ENCODE measurements around the gene SPNS1.

Gene SPNS1

GRCh38 chr16:28930203-28930602 lies 44.4 kb upstream of the SPNS1 start:
- H3K36me3 ChIP-seq (replicated peaks in 1 of 2; ENCODE audit: control insufficient read depth in 2 of 2, insufficient read depth in 2 of 2, low read length in 2 of 2) = no peaks in the 10 kb centered on the region
- H3K79me1 ChIP-seq (ENCODE audit: low read depth, low read length) = no peaks in the 10 kb centered on the region
- H2BK15ac ChIP-seq (ENCODE audit: low read length) = no peak overlapping the region
- H3K14ac ChIP-seq (ENCODE audit: low read length) = no peak overlapping the region
- peak overlapping the region; percentile 87 for H3K27ac ChIP-seq (replicated peaks; ENCODE audit: low read length)
- H3K27me3 ChIP-seq (ENCODE audit: control insufficient read depth in 3 of 3, insufficient read depth in 3 of 3, low read depth in 1 of 3, low read length in 3 of 3) = no peaks in the 10 kb centered on the region
- H3K9ac ChIP-seq (ENCODE audit: low read depth, low read length, poor library complexity) = no peak overlapping the region
- no peak overlapping the region for H3K18ac ChIP-seq (ENCODE audit: low read length)
- H4K91ac ChIP-seq (ENCODE audit: low read depth, low read length, poor library complexity) = no peak overlapping the region
- peak overlapping the region; percentile 91 for H2AFZ ChIP-seq (ENCODE audit: low read length)
- no CpG with 5 or more reads among the region's 3 CpGs for WGBS, 2 donors (ENCODE audit: extremely low coverage in 2 of 2, insufficient read length in 2 of 2, insufficient replicate concordance in 1 of 2)
- H3K4me3 ChIP-seq (ENCODE audit: low read length in 2 of 2) = no peak overlapping the region
- H3K23ac ChIP-seq (ENCODE audit: low read depth, low read length, poor library complexity) = no peak overlapping the region
- no peak overlapping the region for H3K4me2 ChIP-seq (ENCODE audit: insufficient read depth, low read length, poor library complexity, severe bottlenecking)
- H4K8ac ChIP-seq (ENCODE audit: low read depth, low read length) = no peak overlapping the region
- H2BK5ac ChIP-seq (ENCODE audit: low read length) = no peak overlapping the region
- no peak overlapping the region for H2BK12ac ChIP-seq (ENCODE audit: low read length)
- H3K4ac ChIP-seq (ENCODE audit: low read length) = no peak overlapping the region
- H2AK5ac ChIP-seq (ENCODE audit: low read depth, low read length) = no peak overlapping the region
- no peak for DNase-seq (ENCODE audit: low spot score)
- no peaks in the 10 kb centered on the region for H3K9me3 ChIP-seq (replicated peaks in 1 of 2; ENCODE audit: control insufficient read depth in 2 of 2, insufficient read depth in 1 of 2, low read depth in 1 of 2, low read length in 2 of 2)
- peaks cover 4% of the 10 kb centered on the region in 2 donors for H3K4me1 ChIP-seq (ENCODE audit: control insufficient read depth in 2 of 2, insufficient read depth in 1 of 2, low read depth in 1 of 2, low read length in 2 of 2)
- no peak overlapping the region for H2BK120ac ChIP-seq (ENCODE audit: low read depth, low read length)

DNA sequence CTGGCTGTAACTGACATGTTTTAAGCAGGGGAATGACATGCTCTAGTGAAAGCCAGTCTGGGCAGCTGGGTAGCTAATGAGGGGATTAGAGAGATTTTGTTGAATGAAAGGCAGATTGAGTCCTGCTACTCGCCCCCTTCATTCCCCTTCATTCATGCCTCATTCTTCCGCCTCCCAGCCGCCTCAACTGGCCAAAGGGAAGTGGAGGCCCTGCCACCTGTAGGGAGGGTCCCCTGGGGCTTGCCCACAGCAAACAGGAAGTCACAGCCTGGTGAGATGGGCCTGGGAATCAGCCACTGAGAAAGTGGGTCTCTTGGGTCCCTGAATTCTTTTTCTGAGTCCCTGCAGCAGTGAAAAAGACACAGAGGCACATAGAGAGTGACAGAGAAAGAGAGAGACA lies 43.9 kb upstream of the SPNS1 start:
- Histone ChIP-seq H2AK5ac (ENCODE audit: low read depth, low read length) (no peak overlapping the region), H3K79me1 (ENCODE audit: low read depth, low read length) (no peaks in the 10 kb centered on the region), H4K91ac (ENCODE audit: low read depth, low read length, poor library complexity) (no peak overlapping the region), H3K4me2 (ENCODE audit: insufficient read depth, low read length, poor library complexity, severe bottlenecking) (no peak overlapping the region), H3K4ac (ENCODE audit: low read length) (no peak overlapping the region), H2BK120ac (ENCODE audit: low read depth, low read length) (no peak overlapping the region), H4K8ac (ENCODE audit: low read depth, low read length) (no peak overlapping the region), H3K36me3 (replicated peaks in 1 of 2; ENCODE audit: control insufficient read depth in 2 of 2, insufficient read depth in 2 of 2, low read length in 2 of 2) (no peaks in the 10 kb centered on the region), H3K9ac (ENCODE audit: low read depth, low read length, poor library complexity) (no peak overlapping the region), H2BK12ac (ENCODE audit: low read length) (no peak overlapping the region), H3K23ac (ENCODE audit: low read depth, low read length, poor library complexity) (no peak overlapping the region), H3K4me3 (ENCODE audit: low read length in 2 of 2) (no peak overlapping the region), H2AFZ (ENCODE audit: low read length) (peak overlapping the region; percentile 91), H3K27me3 (ENCODE audit: control insufficient read depth in 3 of 3, insufficient read depth in 3 of 3, low read depth in 1 of 3, low read length in 3 of 3) (no peaks in the 10 kb centered on the region), H3K4me1 (ENCODE audit: control insufficient read depth in 2 of 2, insufficient read depth in 1 of 2, low read depth in 1 of 2, low read length in 2 of 2) (peaks cover 4% of the 10 kb centered on the region in 2 donors), H3K18ac (ENCODE audit: low read length) (no peak overlapping the region), H2BK5ac (ENCODE audit: low read length) (no peak overlapping the region), H3K27ac (replicated peaks; ENCODE audit: low read length) (peak overlapping the region; percentile 87), H2BK15ac (ENCODE audit: low read length) (no peak overlapping the region), H3K9me3 (replicated peaks in 1 of 2; ENCODE audit: control insufficient read depth in 2 of 2, insufficient read depth in 1 of 2, low read depth in 1 of 2, low read length in 2 of 2) (no peaks in the 10 kb centered on the region), H3K14ac (ENCODE audit: low read length) (no peak overlapping the region)
- no CpG with 5 or more reads among the region's 3 CpGs for WGBS, 2 donors (ENCODE audit: extremely low coverage in 2 of 2, insufficient read length in 2 of 2, insufficient replicate concordance in 1 of 2)
- DNase-seq (ENCODE audit: low spot score) = peak; percentile 75

DNA sequence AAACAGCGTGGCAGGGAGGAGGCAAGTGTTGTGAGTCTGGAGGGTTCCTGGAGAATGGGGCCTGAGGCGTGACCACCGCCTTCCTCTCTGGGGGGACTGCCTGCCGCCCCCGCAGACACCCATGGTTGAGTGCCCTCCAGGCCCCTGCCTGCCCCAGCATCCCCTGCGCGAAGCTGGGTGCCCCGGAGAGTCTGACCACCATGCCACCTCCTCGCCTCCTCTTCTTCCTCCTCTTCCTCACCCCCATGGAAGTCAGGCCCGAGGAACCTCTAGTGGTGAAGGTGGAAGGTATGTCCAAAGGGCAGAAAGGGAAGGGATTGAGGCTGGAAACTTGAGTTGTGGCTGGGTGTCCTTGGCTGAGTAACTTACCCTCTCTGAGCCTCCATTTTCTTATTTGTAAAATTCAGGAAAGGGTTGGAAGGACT lies 42.8 kb upstream of the SPNS1 start, which contains the start of gene CD19:
TSS of gene CD19 (plus strand) at position 171 of the 425 bp plus-strand sequence. CDS start at position 201, 30 bp downstream.
- Histone ChIP-seq H3K4me1 (ENCODE audit: control insufficient read depth in 2 of 2, insufficient read depth in 1 of 2, low read depth in 1 of 2, low read length in 2 of 2) (peaks cover 4% of the 10 kb centered on the region in 2 donors), H3K4me2 (ENCODE audit: insufficient read depth, low read length, poor library complexity, severe bottlenecking) (no peak within 1 kb of the TSS), H3K4me3 (ENCODE audit: low read length in 2 of 2) (no peak within 1 kb of the TSS), H2AK5ac (ENCODE audit: low read depth, low read length) (peak within 1 kb of the TSS; percentile 58), H3K36me3 (replicated peaks in 1 of 2; ENCODE audit: control insufficient read depth in 2 of 2, insufficient read depth in 2 of 2, low read length in 2 of 2) (no peaks in the 10 kb centered on the region), H3K9ac (ENCODE audit: low read depth, low read length, poor library complexity) (no peak within 1 kb of the TSS), H2BK15ac (ENCODE audit: low read length) (peak within 1 kb of the TSS; percentile 96), H2AFZ (ENCODE audit: low read length) (peak within 1 kb of the TSS; percentile 91), H3K79me1 (ENCODE audit: low read depth, low read length) (no peaks in the 10 kb centered on the region), H3K18ac (ENCODE audit: low read length) (peak within 1 kb of the TSS; percentile 76), H3K23ac (ENCODE audit: low read depth, low read length, poor library complexity) (peak within 1 kb of the TSS; percentile 5), H2BK120ac (ENCODE audit: low read depth, low read length) (peak within 1 kb of the TSS; percentile 37), H2BK5ac (ENCODE audit: low read length) (peak within 1 kb of the TSS; percentile 33), H3K9me3 (replicated peaks in 1 of 2; ENCODE audit: control insufficient read depth in 2 of 2, insufficient read depth in 1 of 2, low read depth in 1 of 2, low read length in 2 of 2) (no peaks in the 10 kb centered on the region), H3K4ac (ENCODE audit: low read length) (no peak within 1 kb of the TSS), H4K8ac (ENCODE audit: low read depth, low read length) (no peak within 1 kb of the TSS), H4K91ac (ENCODE audit: low read depth, low read length, poor library complexity) (peak within 1 kb of the TSS; percentile 87), H2BK12ac (ENCODE audit: low read length) (peak within 1 kb of the TSS; percentile 85), H3K27ac (replicated peaks; ENCODE audit: low read length) (peak within 1 kb of the TSS; percentile 87), H3K27me3 (ENCODE audit: control insufficient read depth in 3 of 3, insufficient read depth in 3 of 3, low read depth in 1 of 3, low read length in 3 of 3) (no peaks in the 10 kb centered on the region), H3K14ac (ENCODE audit: low read length) (no peak within 1 kb of the TSS)
- no CpG with 5 or more reads among the region's 10 CpGs for WGBS, 2 donors (ENCODE audit: extremely low coverage in 2 of 2, insufficient read length in 2 of 2, insufficient replicate concordance in 1 of 2)
- DNase-seq (ENCODE audit: low spot score) = no peak

DNA sequence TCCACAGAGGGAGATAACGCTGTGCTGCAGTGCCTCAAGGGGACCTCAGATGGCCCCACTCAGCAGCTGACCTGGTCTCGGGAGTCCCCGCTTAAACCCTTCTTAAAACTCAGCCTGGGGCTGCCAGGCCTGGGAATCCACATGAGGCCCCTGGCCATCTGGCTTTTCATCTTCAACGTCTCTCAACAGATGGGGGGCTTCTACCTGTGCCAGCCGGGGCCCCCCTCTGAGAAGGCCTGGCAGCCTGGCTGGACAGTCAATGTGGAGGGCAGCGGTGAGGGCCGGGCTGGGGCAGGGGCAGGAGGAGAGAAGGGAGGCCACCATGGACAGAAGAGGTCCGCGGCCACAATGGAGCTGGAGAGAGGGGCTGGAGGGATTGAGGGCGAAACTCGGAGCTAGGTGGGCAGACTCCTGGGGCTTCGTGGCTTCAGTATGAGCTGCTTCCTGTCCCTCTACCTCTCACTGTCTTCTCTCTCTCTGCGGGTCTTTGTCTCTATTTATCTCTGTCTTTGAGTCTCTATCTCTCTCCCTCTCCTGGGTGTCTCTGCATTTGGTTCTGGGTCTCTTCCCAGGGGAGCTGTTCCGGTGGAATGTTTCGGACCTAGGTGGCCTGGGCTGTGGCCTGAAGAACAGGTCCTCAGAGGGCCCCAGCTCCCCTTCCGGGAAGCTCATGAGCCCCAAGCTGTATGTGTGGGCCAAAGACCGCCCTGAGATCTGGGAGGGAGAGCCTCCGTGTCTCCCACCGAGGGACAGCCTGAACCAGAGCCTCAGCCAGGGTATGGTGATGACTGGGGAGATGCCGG lies 42.0 kb upstream of the SPNS1 start:
- H2BK12ac ChIP-seq (ENCODE audit: low read length) = peak overlapping the region; percentile 85
- no peak overlapping the region for H3K4me2 ChIP-seq (ENCODE audit: insufficient read depth, low read length, poor library complexity, severe bottlenecking)
- H3K36me3 ChIP-seq (replicated peaks in 1 of 2; ENCODE audit: control insufficient read depth in 2 of 2, insufficient read depth in 2 of 2, low read length in 2 of 2) = no peaks in the 10 kb centered on the region
- no peak overlapping the region for H3K4me3 ChIP-seq (ENCODE audit: low read length in 2 of 2)
- no peaks in the 10 kb centered on the region for H3K79me1 ChIP-seq (ENCODE audit: low read depth, low read length)
- no peak overlapping the region for H4K8ac ChIP-seq (ENCODE audit: low read depth, low read length)
- peak overlapping the region; percentile 58 for H2AK5ac ChIP-seq (ENCODE audit: low read depth, low read length)
- no peak overlapping the region for H3K14ac ChIP-seq (ENCODE audit: low read length)
- H3K4ac ChIP-seq (ENCODE audit: low read length) = no peak overlapping the region
- no peaks in the 10 kb centered on the region for H3K9me3 ChIP-seq (replicated peaks in 1 of 2; ENCODE audit: control insufficient read depth in 2 of 2, insufficient read depth in 1 of 2, low read depth in 1 of 2, low read length in 2 of 2)
- no peak overlapping the region for H3K27ac ChIP-seq (replicated peaks; ENCODE audit: low read length)
- H4K91ac ChIP-seq (ENCODE audit: low read depth, low read length, poor library complexity) = peak overlapping the region; percentile 87
- DNase-seq (ENCODE audit: low spot score) = no peak
- H3K9ac ChIP-seq (ENCODE audit: low read depth, low read length, poor library complexity) = no peak overlapping the region
- H2BK120ac ChIP-seq (ENCODE audit: low read depth, low read length) = peak overlapping the region; percentile 37
- H3K4me1 ChIP-seq (ENCODE audit: control insufficient read depth in 2 of 2, insufficient read depth in 1 of 2, low read depth in 1 of 2, low read length in 2 of 2) = peaks cover 4% of the 10 kb centered on the region in 2 donors
- H2AFZ ChIP-seq (ENCODE audit: low read length) = peak overlapping the region; percentile 41
- peak overlapping the region; percentile 96 for H2BK15ac ChIP-seq (ENCODE audit: low read length)
- peak overlapping the region; percentile 76 for H3K18ac ChIP-seq (ENCODE audit: low read length)
- no peaks in the 10 kb centered on the region for H3K27me3 ChIP-seq (ENCODE audit: control insufficient read depth in 3 of 3, insufficient read depth in 3 of 3, low read depth in 1 of 3, low read length in 3 of 3)
- H3K23ac ChIP-seq (ENCODE audit: low read depth, low read length, poor library complexity) = no peak overlapping the region
- no CpG with 5 or more reads among the region's 20 CpGs for WGBS, 2 donors (ENCODE audit: extremely low coverage in 2 of 2, insufficient read length in 2 of 2, insufficient replicate concordance in 1 of 2)
- H2BK5ac ChIP-seq (ENCODE audit: low read length) = peak overlapping the region; percentile 33

Measured in neuronal stem cell (in vitro differentiated cells).